Activated CD8-positive, alpha-beta memory T cell treated with anti-CD3 and anti-CD28 coated beads, Interleukin-2, amount 50 U/mL, for 24 hours (primary cell): Measurements from ENCODE around the gene SIPA1.
A peak's percentile ranks its signal among the peaks of the same experiment; 100 is the strongest.

ENCODE experiments used
- DNase-seq: peaks from one replicate; pipeline ENCODE4 v3.0.0-alpha.2; 2020; ENCODE audit errors: extremely low read depth

Gene SIPA1

GRCh38 chr11:65637794-65638419 lies at the start of gene SIPA1:
Gene SIPA1, plus strand, starts transcription at chr11:65638101. Its CDS starts 2,821 bp downstream, at chr11:65640922.
- DNase-seq, result peak; percentile 26

- peak; percentile 51 for DNase-seq
Observed at GRCh38 chr11:65588199-65589054, 49.5 kb upstream of the SIPA1 start.

GRCh38 chr11:65589444-65590239 lies 48.3 kb upstream of the SIPA1 start:
- DNase-seq, result no peak

- no peak for DNase-seq
Observed at GRCh38 chr11:65590240-65590738, 47.6 kb upstream of the SIPA1 start.

- no peak for DNase-seq
Observed at GRCh38 chr11:65591939-65592857, 45.7 kb upstream of the SIPA1 start.

- no peak for DNase-seq
Observed at GRCh38 chr11:65592858-65593517, 44.9 kb upstream of the SIPA1 start.

GRCh38 chr11:65593518-65594414 lies 44.1 kb upstream of the SIPA1 start:
- no peak for DNase-seq

- DNase-seq, result no peak
Observed at GRCh38 chr11:65595131-65595530, 42.8 kb upstream of the SIPA1 start.

GRCh38 chr11:65595543-65596281 lies 42.2 kb upstream of the SIPA1 start, which contains the start of gene KCNK7:
Gene KCNK7, minus strand, starts transcription at chr11:65595800. Its CDS starts 28 bp downstream, at chr11:65595772.
- no peak for DNase-seq

- no peak for DNase-seq
Observed at GRCh38 chr11:65596520-65596919, 41.4 kb upstream of the SIPA1 start.

- no peak for DNase-seq
Observed at GRCh38 chr11:65598258-65598699, 39.6 kb upstream of the SIPA1 start.

GRCh38 chr11:65599216-65599954 lies 38.5 kb upstream of the SIPA1 start:
- no peak for DNase-seq

GRCh38 chr11:65599955-65600246 lies 38.0 kb upstream of the SIPA1 start:
- DNase-seq, result no peak

- DNase-seq, result no peak
Observed at GRCh38 chr11:65604258-65604657, 33.6 kb upstream of the SIPA1 start.

- no peak for DNase-seq
Observed at GRCh38 chr11:65606876-65607613, 30.9 kb upstream of the SIPA1 start.

- no peak for DNase-seq
Observed at GRCh38 chr11:65607614-65608426, 30.1 kb upstream of the SIPA1 start.

- DNase-seq, result no peak
Observed at GRCh38 chr11:65609229-65609628, 28.7 kb upstream of the SIPA1 start.
